HG03064 (cell line): ENCODE results near the gene ZNF532.
"Not testable (repeated sequence)": the region's sequence is repeated elsewhere in the genome, so short reads cannot be mapped to it uniquely, and the experiment has no call there.

Source experiments
- ATAC-seq: cut with Tn5 transposase; IDR thresholded peaks from one replicate; pipeline ENCODE4 v1.9.1; 2021; ENCODE audit warnings: low read depth; ENCODE audit not compliant: unreplicated experiment

ZNF532 gene

GRCh38 chr18:58847383-58848071 lies 17.1 kb upstream of the ZNF532 start:
- no peak for ATAC-seq

- no peak for ATAC-seq
These were observed 16.0 kb upstream of the ZNF532 start for GRCh38 chr18:58848685-58849084.

- ATAC-seq, result no peak
These were observed 13.7 kb upstream of the ZNF532 start for GRCh38 chr18:58850786-58851469.

GRCh38 chr18:58851856-58852255 lies 12.8 kb upstream of the ZNF532 start:
- no peak for ATAC-seq

- no peak for ATAC-seq
These were observed 12.0 kb upstream of the ZNF532 start for GRCh38 chr18:58852629-58853028.

GRCh38 chr18:58853561-58853960 lies 11.1 kb upstream of the ZNF532 start:
- no peak for ATAC-seq

GRCh38 chr18:58855521-58855920 lies 9.2 kb upstream of the ZNF532 start:
- ATAC-seq, result not testable (repeated sequence)

GRCh38 chr18:58856881-58857280 lies 7.8 kb upstream of the ZNF532 start:
- no peak for ATAC-seq

GRCh38 chr18:58858591-58859468 lies 5.8 kb upstream of the ZNF532 start:
- no peak for ATAC-seq

GRCh38 chr18:58859907-58860306 lies 4.8 kb upstream of the ZNF532 start:
- ATAC-seq, result no peak

GRCh38 chr18:58860747-58861231 lies 3.9 kb upstream of the ZNF532 start:
- ATAC-seq, result no peak

GRCh38 chr18:58861353-58861752 lies 3.3 kb upstream of the ZNF532 start:
- ATAC-seq, result no peak

GRCh38 chr18:58861861-58862301 lies 2.8 kb upstream of the ZNF532 start:
- ATAC-seq, result no peak

- no peak for ATAC-seq
These were observed 2.3 kb upstream of the ZNF532 start for GRCh38 chr18:58862356-58862755.

GRCh38 chr18:58862851-58863538 lies 1.7 kb upstream of the ZNF532 start:
- ATAC-seq, result no peak

- ATAC-seq, result no peak
These were observed 1.0 kb upstream of the ZNF532 start for GRCh38 chr18:58863539-58864145.

- ATAC-seq, result no peak
These were observed 435 bp downstream of the ZNF532 start for GRCh38 chr18:58865033-58865590.

GRCh38 chr18:58865701-58866065 lies 1.0 kb downstream of the ZNF532 start:
- ATAC-seq, result no peak

- ATAC-seq, result no peak
These were observed 1.5 kb downstream of the ZNF532 start for GRCh38 chr18:58866066-58866772.
